GM18526 (cell line): ENCODE results near the gene LBHD2.

Experiments
- POLR2A ChIP-seq: IDR thresholded peaks from 3 replicates; pipeline ENCODE4 v1.6.1; 2011; ENCODE audit not compliant: insufficient read length; ENCODE audit errors: extremely low read depth

Gene LBHD2

DNA sequence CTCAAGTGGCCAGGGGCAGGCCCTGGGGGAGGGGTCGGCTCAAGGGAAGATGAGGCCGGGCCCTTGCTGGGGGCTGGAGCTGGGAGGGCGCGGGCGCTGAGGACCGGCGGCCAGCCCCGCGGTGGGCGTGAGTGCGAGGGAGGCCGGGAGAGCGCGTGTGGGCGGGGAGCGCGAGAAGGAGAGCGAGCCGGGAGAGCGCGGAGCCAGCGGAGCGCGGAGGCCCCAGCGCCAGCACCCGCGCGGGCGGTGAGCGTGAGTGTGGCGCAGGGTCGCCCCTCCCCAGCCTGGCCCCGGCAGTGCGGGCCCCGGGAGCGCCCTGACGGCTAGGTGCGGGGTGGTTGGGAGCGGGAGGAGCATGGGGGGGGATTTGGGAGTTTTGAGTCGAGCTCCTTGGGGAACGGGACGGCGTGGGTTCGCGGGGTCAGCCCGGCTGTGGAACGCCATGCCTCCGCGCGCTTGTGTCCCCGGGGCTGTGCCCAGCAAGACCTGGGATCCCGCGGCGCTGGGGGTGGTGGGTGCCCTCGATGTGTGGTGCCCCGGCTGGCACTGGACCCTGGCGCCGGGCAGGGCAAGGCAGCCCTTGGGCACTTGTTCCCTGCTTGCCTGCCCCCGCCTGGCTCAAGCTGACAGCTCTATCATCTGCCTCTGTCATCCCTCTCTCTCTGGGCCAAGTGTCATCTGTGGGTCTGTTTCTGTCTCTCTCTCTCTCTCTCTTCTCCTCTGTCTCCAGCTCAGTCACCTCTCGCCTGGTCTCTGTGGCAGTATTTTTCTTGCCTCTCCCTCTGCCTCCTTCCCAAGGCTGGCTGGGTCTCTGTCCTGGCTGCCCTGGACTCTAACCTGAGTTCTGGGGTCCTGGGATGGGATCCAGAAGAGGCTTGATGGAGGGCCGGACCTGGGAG is at the start of gene LBHD2:
LBHD2 (plus strand) TSS at position 190 of the 899 bp plus-strand sequence. CDS start 1,803 bp downstream, outside the sequence.
- no peak for TF ChIP-seq POLR2A

DNA sequence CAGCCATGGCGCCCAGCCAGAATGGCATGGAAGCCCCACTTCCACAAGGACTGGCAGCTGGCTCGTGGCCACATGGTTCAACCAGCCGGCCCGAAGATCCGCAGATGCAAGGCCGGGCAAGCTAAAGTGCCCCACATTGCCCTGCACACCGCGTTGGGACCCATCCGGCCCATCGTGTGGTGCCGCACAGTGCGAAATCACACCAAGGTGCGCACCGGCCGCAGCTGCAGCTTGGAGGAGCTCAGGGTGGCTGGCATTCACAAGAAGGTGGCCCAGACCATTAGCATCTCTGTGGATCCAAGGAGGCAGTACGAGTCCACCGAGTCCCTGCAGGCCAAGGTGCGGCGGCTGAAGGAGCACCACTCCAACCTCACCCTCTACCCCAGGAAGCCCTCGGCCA is 42.5 kb upstream of the LBHD2 start:
- no peak for TF ChIP-seq POLR2A

DNA sequence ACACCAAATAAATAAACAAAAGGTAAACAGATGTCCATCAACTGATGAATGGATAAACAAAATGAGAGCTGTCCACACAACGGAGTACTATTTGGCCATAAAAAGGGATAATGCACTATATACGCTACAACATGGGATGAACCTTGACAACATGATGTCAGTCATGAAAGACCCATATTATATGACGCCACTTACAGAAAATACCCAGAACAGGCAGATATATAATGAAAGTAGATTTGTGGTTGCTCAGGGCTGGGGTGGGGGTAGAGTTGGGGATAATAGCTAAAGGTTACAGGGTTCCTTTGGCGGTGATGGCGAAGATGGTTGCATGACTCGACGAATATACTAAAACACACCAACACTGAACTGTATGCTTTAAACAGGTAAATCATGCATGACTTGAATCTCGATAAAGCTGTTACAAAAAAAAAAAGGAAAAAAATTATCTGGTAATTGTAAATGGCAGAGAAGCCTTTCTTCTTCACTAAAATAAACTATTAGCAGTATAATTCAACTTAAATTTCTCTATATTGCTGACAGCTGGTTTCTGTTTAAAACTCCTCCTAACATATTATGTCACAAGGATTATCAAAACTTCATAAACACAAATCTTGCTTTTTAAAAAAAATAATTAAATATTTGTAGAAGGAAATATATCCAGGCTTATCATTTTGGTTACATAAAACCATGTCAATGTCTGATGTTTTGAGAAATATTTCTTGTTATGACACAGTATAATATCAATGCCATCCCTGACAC is 40.6 kb upstream of the LBHD2 start:
- TF ChIP-seq POLR2A, result no peak

DNA sequence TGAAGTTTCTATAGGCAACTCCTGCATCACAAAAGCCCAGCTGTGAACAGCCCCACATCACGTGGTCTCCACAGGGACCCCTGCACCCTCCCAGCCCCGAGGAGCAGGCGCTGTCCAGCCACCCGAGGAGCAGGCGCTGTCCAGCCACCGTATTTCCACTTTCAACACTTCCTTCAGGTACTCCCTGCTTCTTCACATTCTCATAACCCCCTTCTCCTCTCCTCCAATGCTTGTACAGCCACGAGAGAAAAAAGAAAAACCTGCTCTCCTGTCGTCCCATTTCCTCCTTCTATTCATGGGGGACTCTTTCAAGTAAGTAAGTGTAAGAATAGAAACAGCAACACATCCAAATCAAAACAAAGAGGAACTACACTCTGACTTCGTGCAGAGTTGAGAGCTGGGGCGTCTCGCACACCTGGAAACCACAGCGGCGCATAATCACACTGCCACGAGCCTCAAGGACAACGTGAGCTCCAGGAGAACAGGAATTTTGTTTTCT is 38.6 kb upstream of the LBHD2 start:
- TF ChIP-seq POLR2A, result no peak

DNA sequence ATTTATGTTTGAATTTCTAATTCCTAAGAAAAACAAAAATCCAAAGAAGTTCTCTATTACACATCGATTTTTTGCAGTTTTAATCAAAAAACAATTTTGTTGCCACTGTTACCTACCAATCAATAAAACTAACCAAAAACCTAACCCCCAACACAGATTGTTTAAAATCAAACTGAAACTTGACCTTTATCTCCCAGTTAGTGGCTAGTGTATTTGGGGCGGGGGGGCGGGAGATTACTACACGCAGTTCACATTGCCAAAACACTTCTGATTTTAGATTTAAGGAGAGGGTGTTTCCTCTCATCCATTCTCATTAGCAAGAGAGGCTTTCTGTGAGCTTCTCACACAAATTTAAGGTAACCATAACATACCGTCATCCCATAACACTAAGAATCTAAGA is 33.1 kb upstream of the LBHD2 start:
- TF ChIP-seq POLR2A, result no peak

DNA sequence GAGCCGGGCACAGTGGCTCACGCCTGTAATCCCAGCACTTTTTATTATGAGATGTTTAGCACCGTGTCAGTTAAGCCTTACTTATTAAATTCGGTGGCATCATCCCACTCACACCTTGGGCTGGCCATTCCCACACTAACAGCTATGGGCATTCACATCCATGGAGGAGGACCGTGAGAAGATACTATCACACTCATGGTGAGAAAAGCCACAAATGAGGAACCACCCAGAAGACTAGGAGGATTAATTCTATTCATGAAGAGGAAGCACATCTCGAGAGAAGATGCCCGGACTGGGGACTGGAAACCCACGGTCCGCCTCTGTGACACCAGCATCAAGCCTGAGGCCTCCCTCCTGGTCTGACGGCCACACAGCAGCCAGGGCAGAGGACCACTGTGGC is 31.6 kb upstream of the LBHD2 start:
- TF ChIP-seq POLR2A, result no peak

DNA sequence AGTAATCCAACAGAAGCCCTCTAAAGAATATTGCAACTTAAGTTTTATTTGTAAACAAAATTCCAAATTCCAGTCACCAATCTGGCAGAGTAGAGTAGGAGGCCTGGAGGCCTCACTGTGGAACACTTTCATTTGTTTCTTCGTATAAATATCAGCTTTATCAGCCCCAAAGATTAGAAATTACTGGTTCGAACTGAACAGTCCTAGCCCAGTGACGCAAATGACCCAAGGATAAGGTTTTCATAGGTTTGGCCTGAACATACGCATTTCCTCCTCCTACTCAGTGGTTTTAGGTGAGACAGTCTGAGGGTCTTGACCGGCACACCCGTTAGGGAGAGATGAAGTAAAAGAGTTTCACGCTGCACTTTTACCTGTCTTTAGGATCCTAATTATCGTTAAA is 28.3 kb upstream of the LBHD2 start:
- TF ChIP-seq POLR2A, result no peak

DNA sequence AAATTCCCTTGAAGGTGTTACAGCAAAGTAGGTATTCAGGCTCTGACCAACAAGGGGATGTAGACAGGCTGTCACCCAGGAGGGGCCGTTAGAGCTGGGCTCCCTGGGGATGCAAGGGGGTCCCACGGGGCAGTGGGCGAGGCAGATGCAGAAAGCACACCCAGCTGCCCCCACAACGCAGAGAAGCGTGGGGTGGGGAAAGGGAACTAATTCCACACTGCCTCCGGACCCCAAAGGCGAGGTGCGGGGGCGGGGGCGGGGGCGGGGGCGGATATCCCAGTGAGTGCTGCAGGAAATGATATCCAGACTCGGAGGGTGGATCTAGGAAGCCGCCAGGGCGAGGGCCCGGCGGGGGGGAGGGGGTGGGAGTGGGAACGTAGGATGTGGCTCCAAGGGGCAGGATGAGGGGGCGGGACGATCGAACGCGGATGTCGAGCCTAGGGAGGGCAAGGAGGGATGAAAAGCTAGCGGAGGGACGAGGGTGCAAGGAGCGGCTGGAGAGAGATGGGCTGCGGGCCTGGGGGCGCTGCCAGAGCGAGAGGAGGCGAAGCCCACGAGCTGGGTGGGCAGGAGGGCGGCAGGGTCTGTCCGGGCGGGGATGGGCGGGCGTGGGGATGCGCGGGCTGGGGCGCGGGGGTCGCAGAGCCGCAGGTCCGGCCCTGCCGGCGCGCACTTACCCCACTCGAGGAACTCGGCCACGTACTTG is 27.5 kb upstream of the LBHD2 start:
- no peak for TF ChIP-seq POLR2A

DNA sequence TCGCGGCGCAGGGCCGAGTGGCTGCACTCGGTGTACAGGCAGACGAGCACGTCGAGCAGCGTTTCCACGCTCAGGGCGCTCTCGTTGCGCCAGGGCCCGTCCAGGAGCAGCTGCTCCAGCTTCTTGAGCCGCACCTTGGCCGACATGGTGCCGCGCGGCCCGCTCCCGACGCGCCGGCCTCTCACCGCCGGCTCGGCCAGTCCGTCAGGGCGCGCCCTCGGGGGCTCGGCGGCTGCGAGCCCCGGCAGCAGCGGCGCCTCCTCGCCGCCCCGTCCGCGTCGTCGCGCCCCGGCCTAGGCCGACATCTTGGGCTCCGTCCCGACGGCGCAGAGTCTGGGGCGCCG is 27.0 kb upstream of the LBHD2 start:
- TF ChIP-seq POLR2A, result no peak

DNA sequence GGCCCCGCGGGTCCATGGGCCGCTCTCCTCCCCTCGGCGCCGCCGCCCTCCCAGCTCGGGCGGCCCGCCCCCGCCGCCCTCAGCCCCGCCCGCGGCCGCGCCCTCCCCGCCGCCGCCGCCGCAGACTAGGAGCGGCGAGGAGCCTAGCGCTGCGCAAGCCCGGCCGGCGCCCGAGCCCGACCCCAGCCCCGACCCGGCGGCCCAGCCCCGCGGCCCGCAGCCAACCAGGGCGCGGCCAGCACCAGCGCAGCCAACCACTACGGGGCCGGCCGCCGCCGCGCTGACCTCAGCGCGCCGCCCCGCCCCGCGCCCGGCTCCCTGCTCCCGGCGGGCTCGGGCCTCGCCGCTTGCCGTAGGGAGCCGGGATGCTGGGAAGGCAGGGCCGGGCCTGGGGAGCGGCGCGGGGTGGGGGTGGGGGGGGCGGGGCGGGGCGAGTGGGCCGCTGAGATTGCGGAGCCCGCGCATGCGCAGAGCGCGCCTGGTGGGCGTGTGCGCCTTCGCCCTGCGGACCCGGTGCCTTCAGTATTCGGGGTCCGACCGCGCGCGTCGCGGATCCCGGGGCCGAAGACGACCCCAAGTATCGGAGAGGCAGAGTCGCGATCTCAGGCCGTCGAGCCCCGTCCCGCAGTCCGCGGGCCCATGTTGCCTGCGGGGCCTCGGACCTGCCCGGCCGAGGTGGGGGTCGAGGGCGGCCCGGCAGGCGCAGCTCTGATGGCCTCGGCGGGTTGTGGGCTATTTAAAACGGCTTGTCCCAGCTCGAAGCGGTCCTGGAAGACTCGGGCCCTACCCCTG is 26.4 kb upstream of the LBHD2 start, which contains the start of gene CDC42BPB:
CDC42BPB (minus strand) TSS at position 178 of the 792 bp plus-strand sequence. CDS start 376 bp downstream, outside the sequence.
- TF ChIP-seq POLR2A, result no peak

DNA sequence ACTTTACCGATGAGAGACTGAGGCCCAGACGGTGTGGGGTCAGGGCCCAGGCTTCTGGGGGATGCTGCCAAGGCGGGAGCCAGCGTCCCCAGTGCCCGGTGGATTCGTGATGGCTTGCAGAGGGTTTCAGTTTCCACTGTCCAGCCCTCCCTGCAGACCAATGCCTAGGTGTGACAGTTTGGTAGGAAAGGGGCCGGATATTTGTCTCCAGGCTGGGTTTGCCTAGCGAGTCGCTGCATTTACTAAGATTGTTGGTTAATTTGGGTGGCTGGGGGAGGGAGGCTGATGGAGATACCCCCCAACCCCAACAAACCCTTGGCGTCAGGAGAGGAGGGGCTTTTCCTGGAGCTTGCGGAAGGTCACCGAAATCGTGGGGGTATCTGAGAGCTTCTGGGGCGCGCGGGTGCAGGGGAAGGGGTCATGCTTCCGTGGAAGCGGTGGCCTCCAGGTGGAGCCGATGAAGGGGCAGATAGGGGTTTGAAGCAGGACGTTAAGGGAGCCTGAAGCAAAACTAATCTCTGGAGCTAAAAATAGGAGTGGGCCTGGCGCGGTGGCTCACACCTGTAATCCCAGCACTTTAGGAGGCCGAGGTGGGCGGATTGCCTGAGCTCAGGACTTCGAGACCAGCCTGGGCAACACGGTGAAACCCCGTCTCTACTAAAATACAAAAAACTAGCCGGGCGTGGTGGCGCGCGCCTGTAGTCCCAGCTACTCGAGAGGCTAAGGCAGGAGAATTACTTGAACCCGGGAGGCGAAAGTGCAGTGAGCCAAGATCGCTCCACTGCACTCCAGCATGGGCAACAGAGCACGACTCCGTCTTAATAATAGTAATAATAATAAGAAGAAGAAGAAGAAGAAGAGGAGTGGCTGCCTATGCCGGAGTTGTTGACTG is 25.6 kb upstream of the LBHD2 start:
- no peak for TF ChIP-seq POLR2A

DNA sequence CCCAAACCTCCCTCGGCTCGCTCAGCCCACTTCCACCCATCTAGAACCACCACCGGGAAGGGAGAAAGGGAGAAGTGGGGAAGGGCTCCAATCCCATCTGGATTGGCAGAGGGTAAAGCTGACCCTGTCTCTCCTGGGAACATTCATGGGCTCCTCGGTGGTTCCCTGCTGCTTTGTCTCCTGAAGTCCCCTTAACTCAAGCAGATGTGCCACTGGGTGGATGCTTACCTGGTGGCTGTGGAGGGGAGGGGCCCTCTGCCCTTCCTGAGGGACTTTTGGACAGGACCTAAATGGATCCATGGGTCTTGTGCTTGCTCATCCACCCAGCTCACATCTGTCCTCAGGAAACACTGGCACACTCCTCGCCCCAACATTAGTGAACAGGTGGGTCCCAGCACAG is 24.5 kb upstream of the LBHD2 start:
- no peak for TF ChIP-seq POLR2A

DNA sequence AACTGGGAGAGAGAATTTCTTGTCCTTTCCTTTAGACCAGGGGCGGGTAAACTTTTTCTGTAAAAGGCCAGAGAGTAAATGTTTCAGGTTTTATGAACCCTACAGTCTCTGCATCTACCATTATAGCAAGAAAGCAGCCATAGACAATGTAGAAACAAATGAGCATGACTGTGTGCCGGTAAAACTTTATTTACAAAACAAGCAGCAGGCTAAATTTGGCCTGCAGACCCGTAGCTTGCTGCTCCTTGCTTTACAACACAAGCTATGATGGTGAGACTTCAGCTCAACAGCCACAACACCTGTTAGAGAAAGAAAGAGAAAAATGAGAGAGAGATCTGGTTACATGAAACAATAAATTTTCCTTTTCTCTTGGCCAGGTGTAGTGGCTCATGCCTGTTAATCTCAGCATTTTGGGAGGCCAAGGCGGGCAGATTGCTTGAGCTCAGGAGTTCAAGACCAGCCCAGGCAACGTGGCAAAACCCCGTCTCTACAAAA is 22.5 kb upstream of the LBHD2 start:
- no peak for TF ChIP-seq POLR2A
